ENCODE results near the gene EZH1. TPM values are rescaled to one million over a fixed set of nuclear protein-coding genes. Genes with fewer than 3 reads are reported as not detected.
"Not testable (repeated sequence)": the region's sequence is repeated elsewhere in the genome, so short reads cannot be mapped to it uniquely, and the experiment has no call there.

The EZH1 gene
- total RNA-seq, 1 experiment from 2014 or later, result 22.4 TPM

- peaks cover 33% of the 10 kb centered on the region for H3K4me1 Mint-ChIP-seq
- no peaks in the 10 kb centered on the region for H3K36me3 Mint-ChIP-seq
- ATAC-seq (peak; percentile 75), DNase-seq (ENCODE audit: low spot score) (no peak)
- H3K4me3 Mint-ChIP-seq, result peak overlapping the region; percentile 86
- H3K27me3 Mint-ChIP-seq (ENCODE audit: low read depth), result peaks cover 27% of the 10 kb centered on the region
- CTCF ChIA-PET, result interaction anchor here (1.0 to 2.7 kb wide), 4 partner anchors 18 to 166 kb away, joined by 3 to 31 read pairs (median 7); no protein-coding TSS in a partner anchor
- peak overlapping the region; percentile 96 for H3K27ac Mint-ChIP-seq
- H3K9me3 Mint-ChIP-seq, result peaks cover 6% of the 10 kb centered on the region
- TF ChIP-seq TCF7 (CRISPR knock-in tag; IDR thresholded peaks at IDR 0.05; ENCODE audit: low read depth) (no peak), ZSCAN18 (CRISPR knock-in tag; IDR thresholded peaks at IDR 0.05) (no peak), PRDM15 (CRISPR knock-in tag; IDR thresholded peaks at IDR 0.05) (peak; percentile 88), USF1 (CRISPR knock-in tag; IDR thresholded peaks at IDR 0.05) (peak; percentile 49; the same call in 1 of the 2 replicates)
- POLR2A ChIA-PET, result interaction anchor here (1.3 to 1.8 kb wide), 3 partner anchors 17 to 126 kb away, joined by 3 to 6 read pairs (median 3); partner anchors contain the start of gene RAMP2
These were observed 496 bp downstream of the EZH1 start for GRCh38 chr17:42744283-42744805.

- Mint-ChIP-seq H3K9me3 (peaks cover 6% of the 10 kb centered on the region), H3K36me3 (no peaks in the 10 kb centered on the region), H3K27ac (peak overlapping the region; percentile 96), H3K4me3 (peak overlapping the region; percentile 86), H3K27me3 (ENCODE audit: low read depth) (peaks cover 27% of the 10 kb centered on the region), H3K4me1 (peaks cover 27% of the 10 kb centered on the region)
- TF ChIP-seq ZNF317 (CRISPR knock-in tag; IDR thresholded peaks at IDR 0.05; ENCODE audit: borderline replicate concordance, low read depth), result no peak
- TF ChIP-seq ZNF416 (CRISPR knock-in tag; IDR thresholded peaks at IDR 0.05), result no peak
- TF ChIP-seq TCF7 (CRISPR knock-in tag; IDR thresholded peaks at IDR 0.05; ENCODE audit: low read depth), result no peak
- no peak for TF ChIP-seq CDX4 (CRISPR knock-in tag; IDR thresholded peaks at IDR 0.05; ENCODE audit: borderline replicate concordance)
- no peak for TF ChIP-seq HMGA2 (CRISPR knock-in tag; IDR thresholded peaks at IDR 0.05)
- no peak for TF ChIP-seq NFYB (CRISPR knock-in tag; conservative IDR thresholded peaks at IDR 0.05; ENCODE audit: low read depth)
- no peak for DNase-seq (ENCODE audit: low spot score)
- ChIA-PET CTCF (interaction anchor here (1.0 to 2.7 kb wide), 7 partner anchors 17 to 165 kb away, joined by 3 to 31 read pairs (median 4); partner anchors contain the start of genes COA3 and RAMP2), POLR2A (interaction anchor here (1.3 to 1.8 kb wide), 3 partner anchors 17 to 125 kb away, joined by 3 to 6 read pairs (median 3); partner anchors contain the start of gene RAMP2)
- ATAC-seq, result peak; percentile 6; the same call in 1 of the 2 replicates
These were observed 1.1 kb downstream of the EZH1 start for GRCh38 chr17:42743595-42744282.

- not testable (repeated sequence) for H3K27ac Mint-ChIP-seq; H3K9me3 Mint-ChIP-seq; ATAC-seq; H3K4me3 Mint-ChIP-seq; H3K36me3 Mint-ChIP-seq; DNase-seq (ENCODE audit: low spot score)
- POLR2A ChIA-PET, result interaction anchor here (0.7 to 1.6 kb wide), 2 partner anchors 14 to 16 kb away, joined by 3 read pairs; no protein-coding TSS in a partner anchor
- H3K4me1 Mint-ChIP-seq, result peaks cover 19% of the 10 kb centered on the region
- CTCF ChIA-PET, result interaction anchor here (0.6 to 2.7 kb wide), 8 partner anchors 18 to 165 kb away, joined by 3 to 31 read pairs (median 4); partner anchors contain the start of genes COA3 and RAMP2
- peaks cover 26% of the 10 kb centered on the region for H3K27me3 Mint-ChIP-seq (ENCODE audit: low read depth)
These were observed 1.9 kb downstream of the EZH1 start for GRCh38 chr17:42742916-42743315.

Measured in WTC11 (cell line).